ENCODE data around the gene PCDHGA3. TPM values are rescaled to one million over a fixed set of nuclear protein-coding genes. Genes with fewer than 3 reads are reported as not detected.
"Not testable (repeated sequence)": the region's sequence is repeated elsewhere in the genome, so short reads cannot be mapped to it uniquely, and the experiment has no call there.

The PCDHGA3 gene
- polyA plus RNA-seq, 1 donor (not counting 4 experiments of a cell fraction or from before 2014, with no cell fraction given), result 0.03 TPM

DNA sequence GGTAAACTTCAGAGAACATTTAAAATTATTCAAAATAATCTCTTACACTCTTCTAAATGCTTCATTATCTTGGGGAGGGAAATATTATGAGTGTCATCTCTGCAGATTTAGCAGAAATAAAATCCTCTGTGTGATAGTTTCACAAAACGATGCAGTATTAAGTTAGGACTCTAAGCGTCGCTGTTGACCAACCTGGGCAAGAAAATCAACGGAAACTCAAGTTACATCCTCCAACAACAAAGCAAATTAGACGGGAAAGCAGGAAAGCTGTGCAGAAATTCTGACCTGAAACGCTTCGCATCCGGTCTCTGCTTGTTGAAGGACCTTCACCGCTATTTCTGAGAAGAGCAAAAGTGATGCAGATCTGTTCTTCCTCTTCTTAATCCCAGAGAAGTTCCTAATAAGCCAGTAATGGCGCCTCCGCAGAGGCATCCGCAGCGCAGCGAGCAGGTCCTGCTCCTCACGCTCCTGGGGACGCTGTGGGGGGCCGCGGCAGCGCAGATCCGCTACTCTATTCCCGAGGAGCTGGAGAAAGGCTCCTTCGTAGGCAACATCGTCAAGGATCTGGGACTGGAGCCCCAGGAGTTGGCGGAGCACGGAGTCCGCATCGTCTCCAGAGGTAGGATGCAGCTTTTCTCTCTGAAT is 30.2 kb downstream of the PCDHGA3 start, which contains the start of gene PCDHGA6:
PCDHGA6 (plus strand) TSS at position 219 of the 645 bp plus-strand sequence; CDS start at position 412, 193 bp downstream.
- Histone ChIP-seq H3K4me1 (ENCODE audit: control insufficient read depth, extremely low read depth, insufficient read depth, low read length) (no peaks in the 10 kb centered on the region), H3K9me3 (ENCODE audit: control insufficient read depth, low read depth, low read length) (peaks cover 24% of the 10 kb centered on the region), H3K79me2 (ENCODE audit: control insufficient read depth, insufficient read depth, low read length) (no peaks in the 10 kb centered on the region), H3K4me2 (ENCODE audit: control insufficient read depth, extremely low read depth, insufficient read depth, low read depth, low read length) (peak within 1 kb of the TSS; percentile 7), H3K9me1 (ENCODE audit: control insufficient read depth, extremely low read depth, insufficient read depth, low read length) (no peaks in the 10 kb centered on the region), H2AFZ (ENCODE audit: control insufficient read depth, low read length) (peak within 1 kb of the TSS; percentile 11), H3K27ac (ENCODE audit: control insufficient read depth, insufficient read depth, low read length) (no peak within 1 kb of the TSS), H4K20me1 (ENCODE audit: control insufficient read depth, extremely low read depth, insufficient read depth, low read length) (no peaks in the 10 kb centered on the region), H3K36me3 (ENCODE audit: control insufficient read depth in 2 of 2, extremely low read depth in 1 of 2, insufficient read depth in 2 of 2, low read length in 2 of 2) (no peaks in the 10 kb centered on the region), H3K4me3 (ENCODE audit: control insufficient read depth in 2 of 3, extremely low read depth in 1 of 3, insufficient read depth in 2 of 3, low read depth in 1 of 3, low read length in 3 of 3) (no peak within 1 kb of the TSS), H3K27me3 (ENCODE audit: control insufficient read depth, extremely low read depth, insufficient read depth, low read length) (peaks cover 33% of the 10 kb centered on the region), H3K9ac (ENCODE audit: control insufficient read depth, extremely low read depth, insufficient read depth, low read length) (no peak within 1 kb of the TSS)
- TF ChIP-seq EZH2 (IDR thresholded peaks at IDR 0.05; ENCODE audit: low read length), result no peak
- TF ChIP-seq, protein P1, sequence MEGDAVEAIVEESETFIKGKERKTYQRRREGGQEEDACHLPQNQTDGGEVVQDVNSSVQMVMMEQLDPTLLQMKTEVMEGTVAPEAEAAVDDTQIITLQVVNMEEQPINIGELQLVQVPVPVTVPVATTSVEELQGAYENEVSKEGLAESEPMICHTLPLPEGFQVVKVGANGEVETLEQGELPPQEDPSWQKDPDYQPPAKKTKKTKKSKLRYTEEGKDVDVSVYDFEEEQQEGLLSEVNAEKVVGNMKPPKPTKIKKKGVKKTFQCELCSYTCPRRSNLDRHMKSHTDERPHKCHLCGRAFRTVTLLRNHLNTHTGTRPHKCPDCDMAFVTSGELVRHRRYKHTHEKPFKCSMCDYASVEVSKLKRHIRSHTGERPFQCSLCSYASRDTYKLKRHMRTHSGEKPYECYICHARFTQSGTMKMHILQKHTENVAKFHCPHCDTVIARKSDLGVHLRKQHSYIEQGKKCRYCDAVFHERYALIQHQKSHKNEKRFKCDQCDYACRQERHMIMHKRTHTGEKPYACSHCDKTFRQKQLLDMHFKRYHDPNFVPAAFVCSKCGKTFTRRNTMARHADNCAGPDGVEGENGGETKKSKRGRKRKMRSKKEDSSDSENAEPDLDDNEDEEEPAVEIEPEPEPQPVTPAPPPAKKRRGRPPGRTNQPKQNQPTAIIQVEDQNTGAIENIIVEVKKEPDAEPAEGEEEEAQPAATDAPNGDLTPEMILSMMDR (optimal IDR thresholded peaks at IDR 0.05 in 1 of 3, IDR thresholded peaks at IDR 0.05 in 1 of 3, conservative IDR thresholded peaks at IDR 0.05 in 1 of 3; ENCODE audit: extremely low read depth in 1 of 3, insufficient read depth in 2 of 3, low read length in 3 of 3), result peak in 2 of 3 experiments; percentile 31 to 33
- FAIRE-seq, result no peak
- dilution Hi-C loops (cut with MboI; ENCODE audit: extremely low pct_ligation_motif_present, low sequenced_read_pairs), result no loop called here
- DNase-seq (ENCODE audit: low read depth, low spot score), result no peak

DNA sequence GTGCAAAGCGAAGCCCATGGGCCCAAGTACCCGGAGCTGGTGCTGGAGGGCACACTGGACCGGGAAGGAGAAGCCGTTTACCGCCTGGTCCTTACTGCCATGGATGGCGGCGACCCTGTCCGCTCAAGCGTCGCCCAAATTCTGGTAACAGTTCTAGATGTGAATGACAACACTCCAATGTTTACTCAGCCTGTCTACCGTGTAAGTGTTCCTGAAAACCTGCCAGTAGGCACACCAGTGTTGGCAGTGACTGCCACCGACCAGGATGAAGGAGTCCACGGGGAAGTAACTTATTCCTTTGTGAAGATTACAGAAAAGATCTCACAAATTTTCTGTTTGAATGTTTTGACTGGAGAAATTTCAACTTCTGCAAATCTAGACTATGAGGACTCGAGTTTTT is 31.0 kb downstream of the PCDHGA3 start:
- H2AFZ ChIP-seq (ENCODE audit: control insufficient read depth, low read length), result no peak overlapping the region
- dilution Hi-C loops (cut with MboI; ENCODE audit: extremely low pct_ligation_motif_present, low sequenced_read_pairs), result no loop called here
- DNase-seq (ENCODE audit: low read depth, low spot score) (no peak), FAIRE-seq (no peak)
- TF ChIP-seq EZH2 (IDR thresholded peaks at IDR 0.05; ENCODE audit: low read length), result no peak
- TF ChIP-seq, protein P1 (optimal IDR thresholded peaks at IDR 0.05 in 1 of 3, IDR thresholded peaks at IDR 0.05 in 1 of 3, conservative IDR thresholded peaks at IDR 0.05 in 1 of 3; ENCODE audit: extremely low read depth in 1 of 3, insufficient read depth in 2 of 3, low read length in 3 of 3), result no peak
- H3K9me1 ChIP-seq (ENCODE audit: control insufficient read depth, extremely low read depth, insufficient read depth, low read length), result no peaks in the 10 kb centered on the region
- no peak overlapping the region for H3K27ac ChIP-seq (ENCODE audit: control insufficient read depth, insufficient read depth, low read length)
- peaks cover 24% of the 10 kb centered on the region for H3K9me3 ChIP-seq (ENCODE audit: control insufficient read depth, low read depth, low read length)
- H3K36me3 ChIP-seq (ENCODE audit: control insufficient read depth in 2 of 2, extremely low read depth in 1 of 2, insufficient read depth in 2 of 2, low read length in 2 of 2), result no peaks in the 10 kb centered on the region
- H3K4me1 ChIP-seq (ENCODE audit: control insufficient read depth, extremely low read depth, insufficient read depth, low read length), result no peaks in the 10 kb centered on the region
- no peaks in the 10 kb centered on the region for H4K20me1 ChIP-seq (ENCODE audit: control insufficient read depth, extremely low read depth, insufficient read depth, low read length)
- H3K9ac ChIP-seq (ENCODE audit: control insufficient read depth, extremely low read depth, insufficient read depth, low read length), result no peak overlapping the region
- no peak overlapping the region for H3K4me3 ChIP-seq (ENCODE audit: control insufficient read depth in 2 of 3, extremely low read depth in 1 of 3, insufficient read depth in 2 of 3, low read depth in 1 of 3, low read length in 3 of 3)
- no peak overlapping the region for H3K4me2 ChIP-seq (ENCODE audit: control insufficient read depth, extremely low read depth, insufficient read depth, low read depth, low read length)
- H3K27me3 ChIP-seq (ENCODE audit: control insufficient read depth, extremely low read depth, insufficient read depth, low read length), result peaks cover 33% of the 10 kb centered on the region
- H3K79me2 ChIP-seq (ENCODE audit: control insufficient read depth, insufficient read depth, low read length), result no peaks in the 10 kb centered on the region

DNA sequence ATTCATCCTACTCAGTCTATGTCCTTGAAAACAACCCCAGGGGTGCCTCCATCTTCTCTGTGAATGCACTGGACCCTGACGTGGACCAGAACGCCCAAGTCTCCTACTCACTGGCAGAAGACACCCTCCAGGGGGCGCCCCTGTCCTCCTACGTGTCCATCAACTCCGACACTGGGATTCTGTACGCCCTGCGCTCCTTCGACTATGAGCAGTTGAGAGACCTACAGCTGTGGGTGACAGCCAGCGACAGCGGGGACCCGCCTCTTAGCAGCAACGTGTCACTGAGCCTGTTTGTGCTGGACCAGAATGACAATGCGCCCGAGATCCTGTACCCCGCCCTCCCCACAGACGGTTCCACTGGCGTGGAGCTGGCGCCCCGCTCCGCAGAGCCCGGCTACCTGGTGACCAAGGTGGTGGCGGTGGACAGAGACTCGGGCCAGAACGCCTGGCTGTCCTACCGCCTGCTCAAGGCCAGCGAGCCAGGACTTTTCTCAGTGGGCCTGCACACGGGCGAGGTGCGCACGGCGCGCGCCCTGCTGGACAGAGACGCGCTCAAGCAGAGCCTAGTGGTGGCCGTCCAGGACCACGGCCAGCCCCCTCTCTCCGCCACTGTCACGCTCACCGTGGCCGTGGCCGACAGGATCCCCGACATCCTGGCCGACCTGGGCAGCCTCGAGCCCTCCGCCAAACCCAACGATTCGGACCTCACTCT is 32.0 kb downstream of the PCDHGA3 start:
- H3K79me2 ChIP-seq (ENCODE audit: control insufficient read depth, insufficient read depth, low read length); FAIRE-seq; dilution Hi-C loops (cut with MboI; ENCODE audit: extremely low pct_ligation_motif_present, low sequenced_read_pairs); H2AFZ ChIP-seq (ENCODE audit: control insufficient read depth, low read length); H3K4me3 ChIP-seq (ENCODE audit: control insufficient read depth in 2 of 3, extremely low read depth in 1 of 3, insufficient read depth in 2 of 3, low read depth in 1 of 3, low read length in 3 of 3); H3K9me1 ChIP-seq (ENCODE audit: control insufficient read depth, extremely low read depth, insufficient read depth, low read length); H3K9ac ChIP-seq (ENCODE audit: control insufficient read depth, extremely low read depth, insufficient read depth, low read length); DNase-seq (ENCODE audit: low read depth, low spot score); H3K36me3 ChIP-seq (ENCODE audit: control insufficient read depth in 2 of 2, extremely low read depth in 1 of 2, insufficient read depth in 2 of 2, low read length in 2 of 2); H3K4me2 ChIP-seq (ENCODE audit: control insufficient read depth, extremely low read depth, insufficient read depth, low read depth, low read length); H3K4me1 ChIP-seq (ENCODE audit: control insufficient read depth, extremely low read depth, insufficient read depth, low read length); H3K27ac ChIP-seq (ENCODE audit: control insufficient read depth, insufficient read depth, low read length); H4K20me1 ChIP-seq (ENCODE audit: control insufficient read depth, extremely low read depth, insufficient read depth, low read length): not testable (repeated sequence)
- H3K27me3 ChIP-seq (ENCODE audit: control insufficient read depth, extremely low read depth, insufficient read depth, low read length), result peaks cover 26% of the 10 kb centered on the region
- peaks cover 23% of the 10 kb centered on the region for H3K9me3 ChIP-seq (ENCODE audit: control insufficient read depth, low read depth, low read length)
